HUES6 (cell line): ENCODE results near the gene NETO1.

Experiments
- H3K27ac ChIP-seq: 2 replicates; pipeline ENCODE4 v1.7.0; 2013; ENCODE audit warnings: low read depth, mild to moderate bottlenecking, low read length, inconsistent platforms
- H3K27me3 ChIP-seq: 2 replicates; pipeline ENCODE4 v1.6.1; 2013; ENCODE audit warnings: low read length; ENCODE audit not compliant: control insufficient read depth, insufficient read depth
- H3K36me3 ChIP-seq: 2 replicates; pipeline ENCODE4 v1.6.1; 2013; ENCODE audit warnings: low read length; ENCODE audit not compliant: control insufficient read depth, insufficient read depth
- H3K4me1 ChIP-seq: 2 replicates; pipeline ENCODE4 v1.6.1; 2013; ENCODE audit warnings: low read length; ENCODE audit not compliant: control insufficient read depth, insufficient read depth
- H3K4me3 ChIP-seq: 2 replicates; pipeline ENCODE4 v1.5.1; 2013; ENCODE audit warnings: low read depth, low read length
- H3K9ac ChIP-seq: one replicate; pipeline ENCODE4 v1.6.1; 2013; ENCODE audit warnings: mild to moderate bottlenecking, low read length
- H3K9me3 ChIP-seq: 2 replicates; pipeline ENCODE4 v1.6.1; 2013; ENCODE audit warnings: low read depth, low read length; ENCODE audit not compliant: control insufficient read depth, insufficient read depth

NETO1 gene

DNA sequence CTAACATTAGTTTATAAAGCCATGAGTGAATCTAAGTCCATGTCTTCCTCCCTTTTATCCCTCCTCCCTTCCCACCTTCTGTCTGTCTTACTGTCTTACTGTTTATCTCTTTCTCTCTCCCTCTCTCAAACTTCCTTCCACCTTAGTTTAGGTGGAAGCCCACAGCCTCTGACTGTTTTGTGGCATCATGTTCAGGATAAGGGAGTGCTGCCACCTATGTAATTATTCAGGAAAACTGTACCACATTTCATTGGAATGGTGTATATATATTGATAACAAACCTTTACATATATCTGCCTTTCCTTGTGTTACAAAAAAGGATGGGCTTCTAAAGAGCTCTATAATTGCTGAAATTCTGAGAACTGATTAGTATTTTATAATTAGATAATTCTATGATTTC, 48.7 kb downstream of the NETO1 start:
- no peaks in the 10 kb centered on the region for H3K27me3 ChIP-seq
- H3K4me3 ChIP-seq: no peak overlapping the region
- H3K4me1 ChIP-seq: no peaks in the 10 kb centered on the region
- no peaks in the 10 kb centered on the region for H3K9me3 ChIP-seq
- no peak overlapping the region for H3K27ac ChIP-seq
- H3K36me3 ChIP-seq: no peaks in the 10 kb centered on the region
- H3K9ac ChIP-seq: no peak overlapping the region

DNA sequence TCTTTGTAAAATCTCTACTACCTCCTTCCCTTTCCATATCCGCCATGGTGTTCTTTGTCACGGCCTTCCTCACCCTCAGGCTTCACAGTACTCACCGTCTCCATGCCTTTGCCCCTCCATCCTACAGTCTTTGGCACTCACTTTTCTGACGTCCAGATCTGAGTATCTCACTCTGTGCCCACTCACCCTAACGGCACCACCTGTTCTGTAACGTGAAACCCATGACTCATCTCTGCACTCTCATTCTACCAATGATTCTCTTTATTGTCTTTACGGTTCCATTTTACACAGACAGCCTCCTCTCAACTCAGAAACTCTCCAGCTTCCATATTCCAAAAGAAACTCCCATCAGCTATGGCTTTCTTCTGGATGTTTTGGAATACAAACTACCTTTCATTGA, 56.7 kb downstream of the NETO1 start:
- Histone ChIP-seq H3K4me1 (no peaks in the 10 kb centered on the region), H3K9ac (no peak overlapping the region), H3K36me3 (no peaks in the 10 kb centered on the region), H3K9me3 (no peaks in the 10 kb centered on the region), H3K27ac (no peak overlapping the region), H3K4me3 (no peak overlapping the region), H3K27me3 (no peaks in the 10 kb centered on the region)

GRCh38 chr18:72808680-72809079, 59.1 kb downstream of the NETO1 start:
- no peak overlapping the region for H3K27ac ChIP-seq
- H3K4me1 ChIP-seq: no peaks in the 10 kb centered on the region; the same call in 1 of the 2 replicates
- H3K9ac ChIP-seq: no peak overlapping the region
- no peaks in the 10 kb centered on the region for H3K9me3 ChIP-seq
- no peaks in the 10 kb centered on the region for H3K36me3 ChIP-seq
- H3K4me3 ChIP-seq: no peak overlapping the region
- H3K27me3 ChIP-seq: no peaks in the 10 kb centered on the region

DNA sequence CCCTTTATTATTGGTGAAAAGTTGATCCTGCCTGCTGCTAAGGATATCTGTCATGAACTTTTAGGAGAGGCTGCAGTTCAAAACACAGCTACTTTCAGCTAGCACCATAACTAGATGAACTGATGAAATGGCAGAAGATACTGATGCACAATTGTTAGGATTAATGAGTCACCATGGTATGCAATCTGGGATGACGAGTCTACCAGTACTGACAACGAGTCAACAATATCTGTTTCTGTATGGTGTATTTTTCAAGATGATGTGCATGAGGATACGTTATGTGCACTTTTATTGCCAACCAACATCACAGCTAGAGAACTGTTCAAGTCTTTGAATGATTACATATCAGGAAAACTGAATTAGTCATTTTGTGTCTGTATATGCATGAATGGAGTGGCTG, 68.7 kb downstream of the NETO1 start:
- Histone ChIP-seq H3K36me3 (no peaks in the 10 kb centered on the region), H3K4me3 (no peak overlapping the region), H3K27ac (no peak overlapping the region), H3K4me1 (no peaks in the 10 kb centered on the region), H3K9ac (no peak overlapping the region), H3K27me3 (no peaks in the 10 kb centered on the region), H3K9me3 (peaks cover 5% of the 10 kb centered on the region; the same call in 1 of the 2 replicates)

- Histone ChIP-seq H3K27me3 (no peaks in the 10 kb centered on the region), H3K27ac (no peak overlapping the region), H3K9me3 (no peaks in the 10 kb centered on the region), H3K36me3 (no peaks in the 10 kb centered on the region), H3K4me3 (no peak overlapping the region), H3K4me1 (no peaks in the 10 kb centered on the region), H3K9ac (no peak overlapping the region)
Observed at GRCh38 chr18:72783530-72783929, 84.3 kb downstream of the NETO1 start.

GRCh38 chr18:72774914-72775313, 92.9 kb downstream of the NETO1 start:
- Histone ChIP-seq H3K27ac (no peak overlapping the region), H3K36me3 (no peaks in the 10 kb centered on the region), H3K4me1 (no peaks in the 10 kb centered on the region), H3K4me3 (no peak overlapping the region), H3K27me3 (no peaks in the 10 kb centered on the region), H3K9ac (no peak overlapping the region), H3K9me3 (no peaks in the 10 kb centered on the region)

GRCh38 chr18:72772916-72773315, 94.9 kb downstream of the NETO1 start:
- Histone ChIP-seq H3K27me3 (no peaks in the 10 kb centered on the region), H3K9ac (no peak overlapping the region), H3K4me1 (no peaks in the 10 kb centered on the region), H3K9me3 (no peaks in the 10 kb centered on the region), H3K27ac (no peak overlapping the region), H3K36me3 (no peaks in the 10 kb centered on the region), H3K4me3 (no peak overlapping the region)

- H3K9me3 ChIP-seq: no peaks in the 10 kb centered on the region
- H3K27me3 ChIP-seq: no peaks in the 10 kb centered on the region
- no peaks in the 10 kb centered on the region for H3K36me3 ChIP-seq
- no peak overlapping the region for H3K27ac ChIP-seq
- H3K4me1 ChIP-seq: no peaks in the 10 kb centered on the region
- no peak overlapping the region for H3K9ac ChIP-seq
- no peak overlapping the region for H3K4me3 ChIP-seq
Observed at GRCh38 chr18:72768681-72769229, 99.0 kb downstream of the NETO1 start.

GRCh38 chr18:72762515-72763122, 105.2 kb downstream of the NETO1 start:
- H3K27ac ChIP-seq: no peak overlapping the region
- no peak overlapping the region for H3K4me3 ChIP-seq
- H3K9me3 ChIP-seq: no peaks in the 10 kb centered on the region
- H3K27me3 ChIP-seq: no peaks in the 10 kb centered on the region
- no peak overlapping the region for H3K9ac ChIP-seq
- no peaks in the 10 kb centered on the region for H3K4me1 ChIP-seq
- no peaks in the 10 kb centered on the region for H3K36me3 ChIP-seq

DNA sequence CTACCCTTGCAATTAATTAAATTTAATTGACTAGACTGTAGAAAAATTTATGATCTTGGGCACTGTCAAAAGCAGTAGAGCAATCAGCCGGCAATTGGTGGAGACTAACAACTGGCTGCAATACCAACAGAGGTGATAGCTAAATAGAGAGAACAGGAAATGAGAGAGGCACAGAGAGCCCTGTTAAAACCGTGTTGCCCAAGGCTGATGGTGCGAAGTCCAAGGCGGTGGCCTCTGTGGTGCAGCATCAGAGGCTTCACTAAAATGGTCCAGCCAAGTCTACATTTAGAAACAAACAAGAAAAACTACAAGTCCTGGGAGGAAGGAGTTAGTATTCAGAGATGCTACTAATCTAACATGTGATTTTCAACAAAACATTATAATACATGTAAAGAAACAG, 115.6 kb downstream of the NETO1 start:
- H3K4me3 ChIP-seq: no peak overlapping the region
- H3K27me3 ChIP-seq: no peaks in the 10 kb centered on the region; the same call in 1 of the 2 replicates
- no peaks in the 10 kb centered on the region for H3K4me1 ChIP-seq
- H3K27ac ChIP-seq: no peak overlapping the region
- no peaks in the 10 kb centered on the region for H3K9me3 ChIP-seq
- no peak overlapping the region for H3K9ac ChIP-seq
- no peaks in the 10 kb centered on the region for H3K36me3 ChIP-seq

GRCh38 chr18:72742002-72742401, 125.8 kb downstream of the NETO1 start:
- H3K36me3 ChIP-seq: no peaks in the 10 kb centered on the region
- no peak overlapping the region for H3K9ac ChIP-seq
- peaks cover 10% of the 10 kb centered on the region for H3K4me1 ChIP-seq
- H3K4me3 ChIP-seq: no peak overlapping the region
- H3K9me3 ChIP-seq: no peaks in the 10 kb centered on the region
- no peaks in the 10 kb centered on the region for H3K27me3 ChIP-seq
- no peak overlapping the region for H3K27ac ChIP-seq
